ENCODE data around the gene PPP2R1A.
"Not testable (repeated sequence)": the region's sequence is repeated elsewhere in the genome, so short reads cannot be mapped to it uniquely, and the experiment has no call there.

Gene PPP2R1A

GRCh38 chr19:52234406-52234805, 44.6 kb downstream of the PPP2R1A start:
- no peak for TF ChIP-seq CTCF (IDR thresholded peaks at IDR 0.05; ENCODE audit: borderline replicate concordance, control extremely low read depth, extremely low read depth, insufficient read depth, missing control alignments)
- in situ Hi-C loops (cut with MboI; ENCODE audit: low sequenced_read_pairs, unreplicated experiment): no loop called here
- DNase-seq (ENCODE audit: low spot score): no peak

- no peak for TF ChIP-seq CTCF (IDR thresholded peaks at IDR 0.05; ENCODE audit: borderline replicate concordance, control extremely low read depth, extremely low read depth, insufficient read depth, missing control alignments)
- in situ Hi-C loops (cut with MboI; ENCODE audit: low sequenced_read_pairs, unreplicated experiment): no loop called here
- no peak for DNase-seq (ENCODE audit: low spot score)
These were observed 47.3 kb downstream of the PPP2R1A start for GRCh38 chr19:52237197-52237596.

- no peak for DNase-seq (ENCODE audit: low spot score)
- peak; percentile 94 for TF ChIP-seq CTCF (IDR thresholded peaks at IDR 0.05; ENCODE audit: borderline replicate concordance, control extremely low read depth, extremely low read depth, insufficient read depth, missing control alignments)
- in situ Hi-C loops (cut with MboI; ENCODE audit: low sequenced_read_pairs, unreplicated experiment): no loop called here
These were observed 48.0 kb downstream of the PPP2R1A start for GRCh38 chr19:52237771-52238400.

- in situ Hi-C loops (cut with MboI; ENCODE audit: low sequenced_read_pairs, unreplicated experiment): no loop called here
- DNase-seq (ENCODE audit: low spot score): no peak
- no peak for TF ChIP-seq CTCF (IDR thresholded peaks at IDR 0.05; ENCODE audit: borderline replicate concordance, control extremely low read depth, extremely low read depth, insufficient read depth, missing control alignments)
These were observed 54.2 kb downstream of the PPP2R1A start for GRCh38 chr19:52244021-52244420.

- peak; percentile 30 for TF ChIP-seq CTCF (IDR thresholded peaks at IDR 0.05; ENCODE audit: borderline replicate concordance, control extremely low read depth, extremely low read depth, insufficient read depth, missing control alignments)
- in situ Hi-C loops (cut with MboI; ENCODE audit: low sequenced_read_pairs, unreplicated experiment): no loop called here
- no peak for DNase-seq (ENCODE audit: low spot score)
These were observed 58.4 kb downstream of the PPP2R1A start for GRCh38 chr19:52248241-52248640.

- no peak for DNase-seq (ENCODE audit: low spot score)
- TF ChIP-seq CTCF (IDR thresholded peaks at IDR 0.05; ENCODE audit: borderline replicate concordance, control extremely low read depth, extremely low read depth, insufficient read depth, missing control alignments): no peak
- in situ Hi-C loops (cut with MboI; ENCODE audit: low sequenced_read_pairs, unreplicated experiment): no loop called here
These were observed 68.6 kb downstream of the PPP2R1A start for GRCh38 chr19:52258426-52258825.

- DNase-seq (ENCODE audit: low spot score); in situ Hi-C loops (cut with MboI; ENCODE audit: low sequenced_read_pairs, unreplicated experiment): not testable (repeated sequence)
These were observed 75.7 kb downstream of the PPP2R1A start for GRCh38 chr19:52265556-52265955.

Measured in GM13976 (cell line).